Measurements from ENCODE around the gene BLNK. TPM values are rescaled to one million over a fixed set of nuclear protein-coding genes. Genes with fewer than 3 reads are reported as not detected.

BLNK gene
- total RNA-seq, 2 donors from 2014 or later, result 13.5 to 55.4 TPM

DNA sequence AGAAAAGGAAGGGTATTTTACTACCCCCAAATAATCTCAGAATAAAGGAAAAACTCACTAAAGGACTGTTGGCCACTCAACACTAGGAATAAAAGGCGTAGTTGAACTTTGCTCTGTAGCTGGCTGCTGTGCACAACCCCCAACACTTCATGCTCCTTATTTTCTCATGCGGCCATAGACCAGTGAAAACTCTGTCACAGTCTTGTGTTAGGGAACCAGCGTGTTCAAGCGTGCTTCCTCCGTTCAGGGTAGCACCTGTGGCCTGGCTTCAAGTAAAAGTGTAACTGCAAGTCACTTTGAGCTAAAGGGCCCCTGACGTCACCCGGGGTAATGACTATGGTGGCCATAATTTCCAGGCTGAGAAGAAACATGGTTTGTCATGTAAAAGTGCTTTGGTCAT, 27.0 kb downstream of the BLNK start:
- DNase-seq, result no peak

DNA sequence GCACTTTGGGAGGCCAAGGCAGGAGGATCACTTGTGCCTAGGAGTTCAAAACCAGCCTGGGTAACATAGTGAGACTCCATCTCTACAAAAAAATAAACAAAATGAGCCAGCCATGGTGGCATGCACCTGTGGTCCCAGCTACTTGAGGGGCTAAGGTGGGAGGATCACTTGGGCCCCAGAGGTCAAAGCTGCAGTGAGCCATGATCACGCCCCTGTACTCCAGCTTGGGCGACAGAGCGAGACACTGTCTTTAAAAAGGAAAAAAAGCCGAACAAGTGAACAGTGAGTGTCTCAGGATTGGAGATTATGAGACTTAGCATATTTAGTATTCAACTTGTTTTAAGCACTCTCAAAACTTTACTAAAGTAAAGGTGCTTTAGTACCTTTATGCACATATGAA, 28.1 kb downstream of the BLNK start:
- ATAC-seq, result no peak
- H3K27ac ChIP-seq, result no peak overlapping the region
- no peaks in the 10 kb centered on the region for H3K4me1 ChIP-seq
- TF ChIP-seq, protein P1, sequence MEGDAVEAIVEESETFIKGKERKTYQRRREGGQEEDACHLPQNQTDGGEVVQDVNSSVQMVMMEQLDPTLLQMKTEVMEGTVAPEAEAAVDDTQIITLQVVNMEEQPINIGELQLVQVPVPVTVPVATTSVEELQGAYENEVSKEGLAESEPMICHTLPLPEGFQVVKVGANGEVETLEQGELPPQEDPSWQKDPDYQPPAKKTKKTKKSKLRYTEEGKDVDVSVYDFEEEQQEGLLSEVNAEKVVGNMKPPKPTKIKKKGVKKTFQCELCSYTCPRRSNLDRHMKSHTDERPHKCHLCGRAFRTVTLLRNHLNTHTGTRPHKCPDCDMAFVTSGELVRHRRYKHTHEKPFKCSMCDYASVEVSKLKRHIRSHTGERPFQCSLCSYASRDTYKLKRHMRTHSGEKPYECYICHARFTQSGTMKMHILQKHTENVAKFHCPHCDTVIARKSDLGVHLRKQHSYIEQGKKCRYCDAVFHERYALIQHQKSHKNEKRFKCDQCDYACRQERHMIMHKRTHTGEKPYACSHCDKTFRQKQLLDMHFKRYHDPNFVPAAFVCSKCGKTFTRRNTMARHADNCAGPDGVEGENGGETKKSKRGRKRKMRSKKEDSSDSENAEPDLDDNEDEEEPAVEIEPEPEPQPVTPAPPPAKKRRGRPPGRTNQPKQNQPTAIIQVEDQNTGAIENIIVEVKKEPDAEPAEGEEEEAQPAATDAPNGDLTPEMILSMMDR (IDR thresholded peaks at IDR 0.05), result no peak
- TF ChIP-seq POLR2A (IDR thresholded peaks at IDR 0.05), result no peak
- H3K36me3 ChIP-seq (replicated peaks in 1 of 2; ENCODE audit: insufficient read depth in 1 of 2, low read depth in 2 of 2), result no peaks in the 10 kb centered on the region
- H3K9me3 ChIP-seq, result peaks cover 0 to 3% (median 0%) of the 10 kb centered on the region in 3 donors
- no peaks in the 10 kb centered on the region for H3K27me3 ChIP-seq
- 95 to 97% methylated on average over 4 of the region's 4 CpGs for WGBS, 2 donors
- intact Hi-C loops (cut with DNase I), result no loop called here
- DNase-seq, result no peak
- no peak overlapping the region for H3K4me3 ChIP-seq

More for the DNA sequence above, 27.0 kb downstream of the BLNK start:
- 91% methylated on average over 7 of the region's 7 CpGs for WGBS, 2 donors
- Histone ChIP-seq H3K27ac (no peak overlapping the region), H3K4me1 (peaks cover 3% of the 10 kb centered on the region), H3K9me3 (peaks cover 0 to 3% (median 0%) of the 10 kb centered on the region in 3 donors), H3K27me3 (no peaks in the 10 kb centered on the region), H3K36me3 (replicated peaks in 1 of 2; ENCODE audit: insufficient read depth in 1 of 2, low read depth in 2 of 2) (no peaks in the 10 kb centered on the region), H3K4me3 (no peak overlapping the region)
- TF ChIP-seq POLR2A (IDR thresholded peaks at IDR 0.05), result no peak
- TF ChIP-seq, protein P1 (IDR thresholded peaks at IDR 0.05), result no peak
- intact Hi-C loops (cut with DNase I), result no loop called here
- ATAC-seq, result no peak

DNA sequence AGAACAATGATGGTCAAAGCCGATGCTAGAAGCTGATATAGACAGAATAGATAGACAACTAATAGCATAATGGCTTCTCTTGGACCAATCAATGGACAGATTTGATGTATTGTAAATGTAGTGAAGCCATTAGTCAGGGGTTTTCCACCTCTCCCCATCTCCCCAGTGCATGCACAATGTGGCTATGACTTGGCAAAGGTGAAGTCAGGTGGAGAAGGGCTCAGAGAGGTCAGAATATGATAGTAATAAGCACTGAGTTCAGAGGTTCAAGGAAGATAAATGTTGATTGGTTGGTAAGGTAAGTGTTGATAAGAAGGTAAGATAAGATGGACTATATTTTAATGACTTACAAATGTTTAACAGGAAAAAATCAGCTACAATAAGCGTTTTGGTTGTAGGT, 28.5 kb downstream of the BLNK start:
- no peak for TF ChIP-seq POLR2A (IDR thresholded peaks at IDR 0.05)
- TF ChIP-seq, protein P1 (IDR thresholded peaks at IDR 0.05), result no peak
- no peak for DNase-seq

DNA sequence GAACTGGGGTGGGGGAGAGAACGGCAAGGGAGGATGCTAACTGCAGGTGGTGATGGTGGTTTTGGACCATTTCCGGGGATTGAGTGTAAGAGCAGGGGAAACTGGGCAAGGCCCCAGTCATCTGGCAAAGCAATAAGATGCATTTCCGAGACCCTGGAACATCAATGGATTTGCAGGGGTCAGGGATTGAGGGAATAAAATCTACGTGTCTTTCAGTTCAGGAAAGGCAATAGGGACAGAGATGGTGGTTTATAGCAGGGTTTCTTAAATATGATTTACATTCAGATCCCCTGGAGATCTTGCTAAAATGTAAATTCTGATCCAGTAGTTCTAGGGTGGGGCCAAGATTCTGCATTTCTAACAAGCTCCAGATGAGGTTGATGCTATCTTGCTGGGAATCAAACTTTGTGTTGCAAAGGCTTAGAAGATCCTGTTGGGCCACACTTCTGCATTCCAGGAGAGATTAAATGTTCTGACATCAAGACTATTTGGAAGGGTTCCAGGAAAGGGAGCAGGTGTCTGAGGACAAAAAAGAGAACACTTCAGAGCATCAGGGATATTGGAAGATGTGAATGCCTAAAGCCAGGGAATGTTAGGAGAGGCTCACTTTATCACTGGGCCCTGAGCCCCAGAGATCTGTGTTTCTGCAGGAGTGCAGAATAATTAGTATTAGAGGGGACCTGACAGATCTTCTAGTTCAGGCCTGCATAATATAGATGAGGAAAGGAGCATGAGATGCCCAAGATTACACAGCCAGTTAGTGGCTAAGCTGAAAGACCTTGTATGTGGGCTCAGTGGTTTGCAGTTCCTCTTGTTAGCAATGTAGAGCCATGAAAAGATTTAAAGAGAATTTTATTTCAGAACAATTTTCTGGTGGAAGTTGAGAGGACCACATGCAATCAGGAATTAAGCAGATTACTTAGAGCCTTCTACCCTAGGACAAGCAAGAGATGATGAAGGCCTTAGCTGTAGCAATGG, 32.4 kb downstream of the BLNK start:
- Histone ChIP-seq H3K27ac (no peak overlapping the region), H3K4me1 (peaks cover 16% of the 10 kb centered on the region), H3K27me3 (no peaks in the 10 kb centered on the region), H3K4me3 (no peak overlapping the region), H3K36me3 (replicated peaks in 1 of 2; ENCODE audit: insufficient read depth in 1 of 2, low read depth in 2 of 2) (peaks cover 0 to 2% of the 10 kb centered on the region in 2 donors), H3K9me3 (no peaks in the 10 kb centered on the region)
- TF ChIP-seq, protein P1 (IDR thresholded peaks at IDR 0.05), result no peak
- TF ChIP-seq POLR2A (IDR thresholded peaks at IDR 0.05), result no peak
- intact Hi-C loops (cut with DNase I), result no loop called here
- ATAC-seq (no peak), DNase-seq (no peak)
- WGBS, 2 donors, result 67% methylated on average over 4 of the region's 4 CpGs

More for the DNA sequence above, 28.5 kb downstream of the BLNK start:
- H3K36me3 ChIP-seq (replicated peaks in 1 of 2; ENCODE audit: insufficient read depth in 1 of 2, low read depth in 2 of 2), result peaks cover 0 to 2% of the 10 kb centered on the region in 2 donors
- no peak for ATAC-seq
- H3K27me3 ChIP-seq, result no peaks in the 10 kb centered on the region
- no peak overlapping the region for H3K27ac ChIP-seq
- intact Hi-C loops (cut with DNase I), result no loop called here
- no peak overlapping the region for H3K4me3 ChIP-seq
- peaks cover 0 to 3% (median 0%) of the 10 kb centered on the region in 3 donors for H3K9me3 ChIP-seq
- WGBS, 2 donors, result 67% methylated on average over 2 of the region's 2 CpGs
- no peaks in the 10 kb centered on the region for H3K4me1 ChIP-seq

Data from body of pancreas (tissue), 4 donors.